Gastrocnemius medialis (tissue), 4 donors: ENCODE data around the gene GALNT13.

Experiments
- POLR2A ChIP-seq, 2 donors: fragments of 450-650 bp; IDR thresholded peaks; one replicate each; pipeline ENCODE4 v1.6.1; 2017; ENCODE audit warnings: antibody characterized with exemption in 2 of 2, mild to moderate bottlenecking in 2 of 2, moderate library complexity in 2 of 2
- TF ChIP-seq, protein P1 (sequence below), 5 experiments: fragments of 450-650 bp in 3 of 5; fragments of 200-600 bp in 2 of 5; sonication (generic) in 2 of 5; IDR thresholded peaks in 4 of 5; conservative IDR thresholded peaks in 1 of 5; 1 replicate in 4 of 5; 2 replicates in 1 of 5; pipeline ENCODE4 v1.5.1; 2016 to 2019; ENCODE audit warnings: antibody characterized with exemption in 5 of 5, mild to moderate bottlenecking in 3 of 5, moderate library complexity in 3 of 5

- TF ChIP-seq, protein P1, sequence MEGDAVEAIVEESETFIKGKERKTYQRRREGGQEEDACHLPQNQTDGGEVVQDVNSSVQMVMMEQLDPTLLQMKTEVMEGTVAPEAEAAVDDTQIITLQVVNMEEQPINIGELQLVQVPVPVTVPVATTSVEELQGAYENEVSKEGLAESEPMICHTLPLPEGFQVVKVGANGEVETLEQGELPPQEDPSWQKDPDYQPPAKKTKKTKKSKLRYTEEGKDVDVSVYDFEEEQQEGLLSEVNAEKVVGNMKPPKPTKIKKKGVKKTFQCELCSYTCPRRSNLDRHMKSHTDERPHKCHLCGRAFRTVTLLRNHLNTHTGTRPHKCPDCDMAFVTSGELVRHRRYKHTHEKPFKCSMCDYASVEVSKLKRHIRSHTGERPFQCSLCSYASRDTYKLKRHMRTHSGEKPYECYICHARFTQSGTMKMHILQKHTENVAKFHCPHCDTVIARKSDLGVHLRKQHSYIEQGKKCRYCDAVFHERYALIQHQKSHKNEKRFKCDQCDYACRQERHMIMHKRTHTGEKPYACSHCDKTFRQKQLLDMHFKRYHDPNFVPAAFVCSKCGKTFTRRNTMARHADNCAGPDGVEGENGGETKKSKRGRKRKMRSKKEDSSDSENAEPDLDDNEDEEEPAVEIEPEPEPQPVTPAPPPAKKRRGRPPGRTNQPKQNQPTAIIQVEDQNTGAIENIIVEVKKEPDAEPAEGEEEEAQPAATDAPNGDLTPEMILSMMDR (IDR thresholded peaks at IDR 0.05 in 4 of 5, conservative IDR thresholded peaks at IDR 0.05 in 1 of 5) = no peak
- no peak for TF ChIP-seq POLR2A (IDR thresholded peaks at IDR 0.05)
These were observed 226.2 kb downstream of the GALNT13 start for GRCh38 chr2:154097833-154098398.
